ELF-1 (cell line): ENCODE data around the gene LMTK2.
"Not testable (repeated sequence)": the region's sequence is repeated elsewhere in the genome, so short reads cannot be mapped to it uniquely, and the experiment has no call there.

Experiments used
- DNase-seq: peaks from one replicate; pipeline ENCODE4 v3.0.0-alpha.2; 2016; ENCODE audit warnings: low read depth, low spot score

The LMTK2 gene

DNA sequence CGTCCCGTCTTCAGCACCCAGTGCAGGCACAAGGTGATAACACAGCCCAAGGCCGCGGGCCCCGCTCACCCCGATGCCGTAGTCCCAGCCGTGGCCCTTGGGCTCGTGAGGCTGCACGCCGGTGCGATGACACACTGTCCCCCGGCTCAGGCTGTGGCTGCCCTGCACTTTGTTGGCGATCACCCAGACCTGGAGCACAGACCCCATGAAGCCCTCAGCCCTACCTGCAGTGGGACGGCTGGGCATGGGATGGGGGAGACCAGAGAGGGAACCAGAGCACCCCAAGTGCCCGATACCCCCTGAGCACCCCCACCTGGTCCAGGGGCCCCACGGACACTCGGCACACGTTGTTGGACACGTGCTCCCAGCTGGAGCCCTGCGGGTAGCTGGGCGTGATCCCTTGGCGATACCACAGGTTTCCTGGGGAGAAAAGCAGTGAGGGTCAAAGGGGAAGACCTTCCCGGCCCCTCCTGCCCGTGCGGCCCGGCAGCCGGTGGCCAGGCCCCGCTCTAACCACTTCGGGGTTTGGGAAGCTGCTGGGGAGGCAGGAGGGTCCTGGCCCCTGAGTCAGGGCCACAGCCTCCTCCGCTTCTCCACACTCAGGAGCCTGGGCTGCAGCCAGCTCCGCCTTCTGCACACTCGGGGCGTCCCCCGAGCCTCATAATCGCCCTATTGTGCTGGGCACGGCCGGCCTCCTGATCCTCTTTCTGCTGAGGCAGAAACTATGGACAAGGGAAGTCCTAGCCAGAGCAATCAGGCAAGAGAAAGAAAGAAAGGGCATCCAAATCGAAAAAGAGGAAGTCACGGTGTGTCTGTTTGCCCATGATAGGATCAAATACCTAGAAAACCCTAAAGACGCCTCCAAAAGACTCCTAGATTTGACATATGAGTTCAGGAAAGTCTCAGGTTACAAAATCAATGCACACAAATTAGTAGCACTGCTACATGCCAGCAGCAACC is 111.2 kb downstream of the LMTK2 start:
- DNase-seq, result no peak

GRCh38 chr7:98219382-98219781 is 112.7 kb downstream of the LMTK2 start:
- not testable (repeated sequence) for DNase-seq

- no peak for DNase-seq
Observed at GRCh38 chr7:98221611-98222532, 115.2 kb downstream of the LMTK2 start.

- no peak for DNase-seq
Observed at GRCh38 chr7:98222533-98223195, 116.0 kb downstream of the LMTK2 start.

GRCh38 chr7:98223351-98223897 is 116.8 kb downstream of the LMTK2 start:
- no peak for DNase-seq

GRCh38 chr7:98223898-98224700 is 117.4 kb downstream of the LMTK2 start:
- no peak for DNase-seq

GRCh38 chr7:98224701-98225181 is 118.1 kb downstream of the LMTK2 start:
- no peak for DNase-seq

DNA sequence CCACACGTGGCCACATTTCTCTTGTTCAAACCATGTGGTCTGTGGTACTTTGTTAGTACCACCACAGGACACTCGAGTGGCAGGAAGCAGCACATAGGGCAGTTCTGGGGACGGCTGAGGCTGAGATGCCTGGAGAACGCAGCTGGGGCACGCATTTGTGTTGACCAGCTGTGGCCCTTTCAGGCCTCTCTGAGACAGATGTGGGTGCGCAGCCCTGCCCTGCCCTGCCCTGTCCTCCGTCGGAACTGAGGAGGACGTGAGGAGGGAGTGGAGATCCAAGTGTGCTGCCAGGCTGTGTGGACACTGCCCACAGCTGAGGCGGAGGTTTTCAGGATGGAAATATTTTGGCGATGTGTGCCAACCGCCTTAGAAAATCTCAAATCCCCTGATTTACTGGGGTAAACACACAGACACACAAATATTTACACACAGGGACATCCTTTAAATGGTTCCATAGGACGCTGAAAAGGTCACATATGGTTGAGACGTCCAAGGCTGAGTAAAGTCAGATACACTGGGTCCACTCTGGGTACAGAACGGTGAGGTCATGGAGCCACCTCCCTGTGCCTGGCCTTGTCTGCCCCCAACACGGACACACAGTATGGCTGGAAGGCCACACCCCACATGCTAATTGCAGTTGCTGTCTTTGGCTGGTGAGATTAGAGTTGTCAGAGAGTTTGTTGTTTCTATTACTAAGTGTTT is 119.4 kb downstream of the LMTK2 start:
- DNase-seq, result no peak

DNA sequence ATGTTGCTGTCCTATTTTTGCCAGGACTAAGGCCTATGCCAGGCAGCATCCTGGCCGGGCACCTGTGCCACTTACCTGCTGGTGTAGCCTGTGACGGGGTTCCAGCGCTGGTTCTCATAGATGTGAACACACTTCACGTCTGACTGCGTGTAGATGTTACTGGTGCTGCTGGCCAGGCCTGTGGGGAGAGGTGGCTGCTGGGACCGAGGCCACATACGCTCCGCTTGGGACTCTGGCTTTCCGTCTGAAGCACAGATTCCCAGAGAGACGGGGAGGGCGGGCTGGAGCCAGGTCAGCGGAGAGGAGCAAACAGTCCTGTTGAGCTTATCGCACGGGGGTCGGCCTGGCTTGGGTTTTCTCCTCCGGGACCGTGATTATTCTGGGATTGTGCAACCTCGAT is 121.3 kb downstream of the LMTK2 start:
- DNase-seq, result no peak

DNA sequence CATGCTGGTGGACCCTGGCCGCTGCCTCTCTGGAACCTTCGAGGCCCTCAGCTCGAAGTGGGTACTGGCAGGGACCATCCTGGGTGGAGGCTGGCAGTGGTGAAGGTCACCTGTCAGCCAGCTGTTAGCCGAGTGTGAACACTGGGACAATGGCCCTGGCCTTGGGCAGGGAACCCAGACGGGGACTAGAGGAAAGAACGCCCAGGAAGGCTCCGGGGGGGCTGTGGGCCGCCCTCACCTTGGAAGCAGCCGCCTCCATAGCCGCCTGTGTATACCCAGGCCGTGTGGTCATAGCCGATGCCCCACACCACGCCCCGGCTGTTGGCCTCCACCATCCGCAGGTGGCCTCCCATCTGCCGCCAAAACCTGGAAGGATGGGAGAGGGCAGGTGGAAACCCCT is 122.1 kb downstream of the LMTK2 start:
- no peak for DNase-seq

DNA sequence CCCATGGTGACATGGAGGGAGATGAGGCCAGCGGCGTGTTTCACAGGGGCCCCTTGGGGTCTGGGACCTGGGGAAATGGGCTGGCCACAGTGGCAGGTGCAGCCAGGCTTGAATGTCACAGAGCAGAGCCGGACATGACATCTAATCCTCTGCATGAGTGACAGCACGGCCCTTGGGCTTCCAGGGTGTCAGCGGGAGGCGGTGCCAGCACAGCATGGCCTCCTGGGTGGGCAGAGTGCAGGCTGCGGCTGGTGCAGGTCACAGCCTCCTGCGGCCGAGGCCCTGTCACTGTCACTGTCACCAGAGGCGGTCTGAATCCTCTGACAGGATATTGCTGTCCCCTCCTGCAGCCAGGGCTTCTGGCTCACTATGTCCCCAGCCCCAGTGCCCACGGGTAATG is 122.8 kb downstream of the LMTK2 start:
- DNase-seq, result no peak

DNA sequence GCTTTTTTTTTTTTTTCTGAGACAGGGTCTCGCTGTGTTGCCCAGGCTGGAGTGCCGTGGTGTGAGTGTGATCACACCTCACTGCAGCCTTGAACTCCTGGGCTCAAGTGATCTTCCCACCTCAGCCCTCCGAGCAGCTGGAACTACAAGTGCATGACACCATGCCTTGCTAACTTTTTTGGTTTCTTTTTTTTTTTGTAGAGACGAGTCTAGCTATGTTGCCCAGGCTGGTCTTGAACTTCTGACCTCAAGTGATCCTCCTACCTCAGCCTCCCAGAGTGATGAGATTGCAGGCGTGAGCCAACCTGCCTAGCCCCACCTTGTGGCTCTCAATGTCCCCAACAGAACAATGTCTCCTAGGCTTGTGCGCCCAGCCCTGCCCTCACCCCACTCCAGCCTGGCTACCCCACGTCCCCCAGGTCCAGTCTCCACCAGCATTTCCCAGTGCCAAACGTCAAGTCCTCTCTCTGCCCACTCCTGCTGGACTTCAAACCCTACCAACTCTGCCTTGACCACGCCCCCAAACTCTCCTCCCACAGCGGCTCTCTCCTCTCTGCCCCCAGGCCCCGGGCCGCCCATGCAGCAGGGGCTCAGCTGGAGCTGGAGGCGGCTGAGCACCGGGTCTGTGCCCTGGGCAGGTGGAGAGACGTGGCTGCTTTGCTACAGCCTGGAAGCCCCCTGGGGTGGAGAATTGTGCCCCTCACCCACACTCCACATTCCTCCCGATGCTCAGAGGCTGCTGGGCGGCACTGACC is 123.5 kb downstream of the LMTK2 start:
- DNase-seq, result peak; percentile 63

DNA sequence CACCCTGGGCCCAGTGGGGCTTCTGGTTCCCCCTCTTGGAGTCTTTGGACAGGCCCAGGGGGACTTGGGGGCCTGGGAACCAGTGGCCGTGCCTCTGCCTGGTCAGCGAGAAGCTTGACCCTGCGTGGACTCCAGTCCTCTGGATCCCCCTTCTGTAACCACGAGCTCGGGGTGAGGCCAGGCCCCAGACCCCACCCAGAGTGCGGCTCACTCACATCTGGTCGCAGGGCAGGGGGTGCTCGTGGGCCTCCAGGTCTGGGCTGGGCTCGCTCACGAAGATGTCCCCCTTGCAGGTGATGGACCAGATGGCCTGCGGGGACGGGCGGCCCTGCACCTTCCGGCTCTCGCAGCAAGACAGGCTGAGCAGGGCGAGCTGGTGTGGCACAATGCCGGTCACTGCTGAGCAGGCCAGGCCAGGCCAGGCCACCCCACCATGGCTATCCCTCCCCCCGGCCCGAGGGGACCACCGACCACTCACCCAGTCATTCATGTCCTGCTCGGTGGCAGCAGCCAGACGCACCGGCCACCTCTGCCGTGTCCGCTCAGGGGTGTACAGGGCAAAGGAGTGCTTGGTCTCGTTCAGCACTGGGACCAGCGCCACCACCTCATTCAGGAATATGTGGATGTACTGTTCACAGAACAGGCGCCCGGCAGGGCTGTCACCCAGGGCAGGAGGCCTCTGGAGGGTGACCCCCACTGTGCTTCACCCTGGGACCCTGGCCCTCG is 124.2 kb downstream of the LMTK2 start:
- no peak for DNase-seq

DNA sequence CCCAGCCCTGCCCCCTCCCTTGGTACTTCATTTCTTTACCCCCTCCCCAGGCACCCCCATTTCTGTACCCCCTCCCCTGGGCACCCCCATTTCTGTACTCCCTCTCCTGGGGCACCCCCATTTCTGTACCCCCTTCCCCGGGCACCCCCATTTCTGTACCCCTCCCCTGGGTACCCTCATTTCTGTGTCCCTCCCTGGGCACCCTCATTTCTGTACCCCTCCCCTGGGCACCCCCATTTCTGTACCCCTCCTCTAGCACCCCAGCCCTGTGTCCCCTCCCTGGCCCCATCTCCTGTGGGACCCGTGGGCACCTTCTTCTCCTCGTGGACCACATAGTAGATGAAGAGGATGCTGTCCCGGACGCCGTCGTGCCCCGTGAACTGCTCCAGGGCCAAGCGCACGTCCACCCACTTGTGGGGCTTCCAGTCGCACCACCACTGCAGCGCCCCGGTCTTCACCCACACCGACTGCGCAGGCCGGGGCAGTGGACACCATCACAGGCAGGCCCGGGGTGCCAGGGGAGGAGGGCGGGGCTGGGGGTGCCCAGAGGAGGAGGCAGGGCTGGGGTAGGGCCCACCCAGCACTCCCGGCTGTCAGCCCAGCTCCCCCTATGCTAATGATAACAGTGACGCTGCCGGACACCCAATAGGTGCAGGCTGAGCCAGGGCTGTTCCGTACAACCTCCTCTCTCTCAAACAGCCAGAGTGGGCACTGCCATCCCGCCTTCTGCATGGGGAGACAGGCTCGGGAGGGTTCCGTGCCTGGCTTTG is 125.0 kb downstream of the LMTK2 start:
- DNase-seq, result no peak

- DNase-seq, result no peak
Observed at GRCh38 chr7:98232263-98232585, 125.6 kb downstream of the LMTK2 start.

GRCh38 chr7:98232799-98233198 is 126.1 kb downstream of the LMTK2 start:
- DNase-seq, result no peak

GRCh38 chr7:98233219-98234070 is 126.8 kb downstream of the LMTK2 start:
- no peak for DNase-seq
